Lower lobe of right lung (tissue), 2 donors: ENCODE data around the gene CNPPD1. TPM values are rescaled to one million over a fixed set of nuclear protein-coding genes. Genes with fewer than 3 reads are reported as not detected.

ENCODE experiments used
- ATAC-seq, 2 donors: fragments of 200-7000 bp; cut with Tn5 transposase; one replicate each; pipeline ENCODE4 v1.9.1; 2020 to 2022; ENCODE audit warnings: mild to moderate bottlenecking in 2 of 2, moderate library complexity in 2 of 2
- DNase-seq: peaks from one replicate; pipeline ENCODE4 v3.0.0-alpha.2; 2020
- H3K27ac ChIP-seq: fragments of 200-600 bp; one replicate; pipeline ENCODE4 v1.8.0; 2022
- H3K27me3 ChIP-seq: fragments of 200-600 bp; one replicate; pipeline ENCODE4 v1.8.0; 2022; ENCODE audit warnings: low read depth
- H3K36me3 ChIP-seq: fragments of 200-600 bp; one replicate; pipeline ENCODE4 v1.8.0; 2022; ENCODE audit warnings: mild to moderate bottlenecking
- H3K4me1 ChIP-seq: fragments of 200-600 bp; one replicate; pipeline ENCODE4 v1.8.0; 2022
- H3K4me3 ChIP-seq: fragments of 200-600 bp; one replicate; pipeline ENCODE4 v1.8.0; 2022; ENCODE audit warnings: mild to moderate bottlenecking
- H3K9me3 ChIP-seq: fragments of 200-600 bp; one replicate; pipeline ENCODE4 v1.8.0; 2022
- intact Hi-C: fragments of 100-400 bp; cut with DNase I; formaldehyde crosslinking; loops from one replicate; pipeline ENCODE4 v1.11.0; 2022
- long read RNA-seq: library from polyadenylated mRNA; unstranded; transcript quantifications from one replicate; pipeline ENCODE4 v2.0.0, GENCODE V29; 2021
- total RNA-seq: library from RNA; stranded (reverse); fragmentation: NEBNext Ultra II Directional; extraction: Animal tissue kit (Norgen Biotek cat#: 25700); gene quantifications from one replicate; pipeline ENCODE4 v1.2.1, GENCODE V29; 2021
- TF ChIP-seq, protein P1 (sequence below): fragments of 200-600 bp; IDR thresholded peaks from one replicate; pipeline ENCODE4 v1.8.0; 2022; ENCODE audit warnings: antibody characterized with exemption, mild to moderate bottlenecking
- donor health status: DM: no; HTN: yes; CAD: no; lungs with severe emphysema.

The CNPPD1 gene
- 67.7 TPM for total RNA-seq
- long read RNA-seq, transcript CNPPD1-201 (8 exons, 2,060 nt): major isoform, 178 of 224 reads
- long read RNA-seq, partial matches to known transcripts: 24 of 224 reads
- long read RNA-seq, other reads (novel, unspliced or antisense): 18 of 224 reads

DNA sequence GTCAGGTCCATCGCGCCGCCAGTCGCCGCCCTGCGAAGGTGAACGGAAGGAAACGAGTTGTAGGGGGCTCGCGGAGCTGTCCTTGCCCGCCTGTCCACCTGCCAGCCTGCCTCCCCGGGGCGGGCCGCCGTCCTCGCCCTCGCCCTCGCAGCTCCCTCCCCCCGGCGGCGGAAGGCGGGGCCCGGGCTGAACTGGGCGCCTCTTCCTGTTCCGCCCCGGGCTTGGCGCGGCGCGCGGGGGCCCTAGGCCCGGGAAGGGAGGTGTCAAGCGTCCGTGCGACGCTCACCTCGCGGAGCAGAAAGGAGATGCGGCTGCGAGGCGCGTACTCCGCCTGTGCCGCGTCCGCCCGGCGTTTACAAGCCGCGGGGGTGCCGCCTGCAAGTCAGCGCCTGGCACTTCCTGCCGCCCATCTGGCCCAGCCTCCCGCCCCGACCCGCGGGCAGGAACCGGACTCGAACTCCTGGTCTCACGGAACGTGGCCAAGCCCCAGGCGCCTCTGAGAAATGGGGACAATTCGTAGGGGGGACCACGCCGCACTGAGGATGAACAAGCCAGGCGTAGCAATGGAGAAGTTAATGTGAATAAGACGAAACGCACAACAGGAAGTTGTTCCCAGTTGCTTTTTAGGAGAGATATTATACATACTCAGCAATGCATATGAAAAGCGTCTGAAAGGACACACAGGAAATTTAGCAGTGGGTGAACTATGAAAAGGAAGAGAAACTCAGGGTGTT lies at the start of gene CNPPD1:
TSS of gene CNPPD1 (minus strand) at position 108 of the 734 bp plus-strand sequence. CDS start at position 11, 97 bp downstream.
- peaks cover 37% of the 10 kb centered on the region for H3K4me1 ChIP-seq
- no peaks in the 10 kb centered on the region for H3K9me3 ChIP-seq
- peak within 1 kb of the TSS; percentile 99 for H3K4me3 ChIP-seq
- TF ChIP-seq, protein P1, sequence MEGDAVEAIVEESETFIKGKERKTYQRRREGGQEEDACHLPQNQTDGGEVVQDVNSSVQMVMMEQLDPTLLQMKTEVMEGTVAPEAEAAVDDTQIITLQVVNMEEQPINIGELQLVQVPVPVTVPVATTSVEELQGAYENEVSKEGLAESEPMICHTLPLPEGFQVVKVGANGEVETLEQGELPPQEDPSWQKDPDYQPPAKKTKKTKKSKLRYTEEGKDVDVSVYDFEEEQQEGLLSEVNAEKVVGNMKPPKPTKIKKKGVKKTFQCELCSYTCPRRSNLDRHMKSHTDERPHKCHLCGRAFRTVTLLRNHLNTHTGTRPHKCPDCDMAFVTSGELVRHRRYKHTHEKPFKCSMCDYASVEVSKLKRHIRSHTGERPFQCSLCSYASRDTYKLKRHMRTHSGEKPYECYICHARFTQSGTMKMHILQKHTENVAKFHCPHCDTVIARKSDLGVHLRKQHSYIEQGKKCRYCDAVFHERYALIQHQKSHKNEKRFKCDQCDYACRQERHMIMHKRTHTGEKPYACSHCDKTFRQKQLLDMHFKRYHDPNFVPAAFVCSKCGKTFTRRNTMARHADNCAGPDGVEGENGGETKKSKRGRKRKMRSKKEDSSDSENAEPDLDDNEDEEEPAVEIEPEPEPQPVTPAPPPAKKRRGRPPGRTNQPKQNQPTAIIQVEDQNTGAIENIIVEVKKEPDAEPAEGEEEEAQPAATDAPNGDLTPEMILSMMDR: no peak
- ATAC-seq: peak; percentile 94
- no peaks in the 10 kb centered on the region for H3K27me3 ChIP-seq
- DNase-seq: peak; percentile 93
- peak within 1 kb of the TSS; percentile 99 for H3K27ac ChIP-seq
- peaks cover 64% of the 10 kb centered on the region for H3K36me3 ChIP-seq
- intact Hi-C loops: no loop called here

- H3K27ac ChIP-seq: no peak overlapping the region
- H3K9me3 ChIP-seq: no peaks in the 10 kb centered on the region
- peaks cover 68% of the 10 kb centered on the region for H3K36me3 ChIP-seq
- DNase-seq (no peak), ATAC-seq (no peak)
- no peak overlapping the region for H3K4me3 ChIP-seq
- peaks cover 28% of the 10 kb centered on the region for H3K4me1 ChIP-seq
- intact Hi-C loops: no loop called here
- TF ChIP-seq, protein P1: no peak
- no peaks in the 10 kb centered on the region for H3K27me3 ChIP-seq
These were observed 48.6 kb upstream of the CNPPD1 start for GRCh38 chr2:219225350-219225749.

DNA sequence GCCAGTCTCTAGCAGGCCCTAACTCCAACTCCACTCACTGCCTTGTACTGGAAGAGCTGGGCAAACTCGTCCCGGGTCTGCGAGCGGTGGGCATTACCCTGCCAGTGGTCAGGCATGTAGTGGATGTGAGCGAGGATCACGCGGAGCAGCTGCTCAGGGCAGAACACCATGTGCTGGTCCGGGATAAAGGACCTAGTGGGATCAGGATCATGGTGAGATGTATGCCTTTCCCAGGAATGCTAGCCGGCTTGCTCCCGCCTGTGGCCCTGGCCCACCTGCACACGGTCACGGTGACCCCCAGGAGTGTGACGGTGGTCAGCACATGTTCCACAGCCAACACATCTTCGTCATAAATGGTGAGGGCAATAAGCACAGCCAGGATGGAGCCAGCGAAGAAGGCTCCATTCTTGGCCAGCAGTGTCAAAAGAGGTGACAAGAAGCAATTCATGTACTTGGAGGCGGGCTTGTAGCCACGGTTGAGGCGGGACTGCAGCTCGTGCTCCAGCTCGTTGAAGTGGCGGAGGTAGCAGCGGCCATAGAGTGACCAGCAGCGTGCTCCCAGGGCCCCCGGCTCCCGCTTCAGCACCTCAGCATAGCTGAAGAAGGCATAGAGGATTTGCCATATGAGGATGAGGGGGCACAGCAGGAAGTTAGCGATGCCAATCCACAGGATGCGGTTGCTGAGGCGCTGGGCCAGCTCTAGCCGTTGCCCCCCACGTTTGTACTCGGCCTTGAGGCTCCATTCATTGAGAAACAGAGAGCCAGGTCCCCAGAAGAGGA lies 47.3 kb upstream of the CNPPD1 start:
- no peak overlapping the region for H3K4me3 ChIP-seq
- DNase-seq: no peak
- intact Hi-C loops: no loop called here
- H3K27ac ChIP-seq: no peak overlapping the region
- no peaks in the 10 kb centered on the region for H3K9me3 ChIP-seq
- TF ChIP-seq, protein P1: no peak
- H3K36me3 ChIP-seq: peaks cover 78% of the 10 kb centered on the region
- no peaks in the 10 kb centered on the region for H3K27me3 ChIP-seq
- ATAC-seq: no peak
- peaks cover 34% of the 10 kb centered on the region for H3K4me1 ChIP-seq

GRCh38 chr2:219221957-219222518 lies 45.3 kb upstream of the CNPPD1 start:
- Histone ChIP-seq H3K27ac (no peak overlapping the region), H3K9me3 (no peaks in the 10 kb centered on the region), H3K27me3 (no peaks in the 10 kb centered on the region), H3K36me3 (peaks cover 76% of the 10 kb centered on the region), H3K4me3 (no peak overlapping the region), H3K4me1 (peaks cover 35% of the 10 kb centered on the region)
- TF ChIP-seq, protein P1: no peak
- intact Hi-C loops: no loop called here
- DNase-seq: no peak
- no peak for ATAC-seq

DNA sequence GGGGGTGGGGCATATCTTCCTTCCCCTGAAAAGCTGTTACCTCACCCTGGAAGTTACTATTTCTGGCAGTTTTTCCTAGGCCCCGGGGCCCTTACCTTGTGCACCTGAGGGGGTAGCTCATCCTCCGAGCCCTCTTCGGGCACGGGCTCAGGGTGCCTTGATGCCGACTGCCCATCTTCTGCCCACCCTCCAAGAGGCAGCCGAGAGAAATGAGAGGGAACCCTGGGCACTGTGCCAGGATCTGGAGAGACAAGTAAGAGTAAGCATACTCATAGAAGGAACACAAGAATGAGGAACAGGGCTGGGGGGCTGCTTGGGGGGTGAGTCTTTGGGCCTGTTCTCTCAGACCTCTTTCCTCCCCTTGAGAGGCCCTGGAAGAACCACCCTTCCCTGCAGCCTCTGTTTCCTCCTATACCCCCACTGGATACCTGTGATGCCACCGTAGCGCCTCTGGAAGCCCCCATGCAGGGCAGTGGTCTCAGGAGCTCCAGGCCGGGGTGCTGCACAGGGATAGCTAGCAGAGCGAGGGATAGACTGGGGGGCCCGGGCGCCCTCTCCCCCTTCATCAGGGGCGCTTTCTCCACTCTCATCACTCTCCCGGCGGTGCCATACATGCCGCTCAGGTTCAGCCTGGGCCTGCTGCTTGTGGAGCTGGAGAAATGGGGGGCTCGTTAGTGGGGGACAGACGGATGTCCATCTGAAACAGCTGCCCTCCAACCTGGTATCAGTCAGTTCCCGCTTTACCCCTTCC lies 44.1 kb upstream of the CNPPD1 start:
- Histone ChIP-seq H3K4me3 (no peak overlapping the region), H3K27ac (no peak overlapping the region), H3K4me1 (peaks cover 40% of the 10 kb centered on the region), H3K36me3 (peaks cover 65% of the 10 kb centered on the region), H3K9me3 (no peaks in the 10 kb centered on the region), H3K27me3 (no peaks in the 10 kb centered on the region)
- ATAC-seq (no peak), DNase-seq (no peak)
- TF ChIP-seq, protein P1: no peak
- intact Hi-C loops: no loop called here
